HG03159 (cell line): ENCODE results near the gene ZMYM1.
"Not testable (repeated sequence)": the region's sequence is repeated elsewhere in the genome, so short reads cannot be mapped to it uniquely, and the experiment has no call there.

Experiments used
- ATAC-seq: cut with Tn5 transposase; IDR thresholded peaks from one replicate; pipeline ENCODE4 v1.9.1; 2021; ENCODE audit warnings: mild to moderate bottlenecking, moderate library complexity; ENCODE audit not compliant: unreplicated experiment

ZMYM1 gene

DNA sequence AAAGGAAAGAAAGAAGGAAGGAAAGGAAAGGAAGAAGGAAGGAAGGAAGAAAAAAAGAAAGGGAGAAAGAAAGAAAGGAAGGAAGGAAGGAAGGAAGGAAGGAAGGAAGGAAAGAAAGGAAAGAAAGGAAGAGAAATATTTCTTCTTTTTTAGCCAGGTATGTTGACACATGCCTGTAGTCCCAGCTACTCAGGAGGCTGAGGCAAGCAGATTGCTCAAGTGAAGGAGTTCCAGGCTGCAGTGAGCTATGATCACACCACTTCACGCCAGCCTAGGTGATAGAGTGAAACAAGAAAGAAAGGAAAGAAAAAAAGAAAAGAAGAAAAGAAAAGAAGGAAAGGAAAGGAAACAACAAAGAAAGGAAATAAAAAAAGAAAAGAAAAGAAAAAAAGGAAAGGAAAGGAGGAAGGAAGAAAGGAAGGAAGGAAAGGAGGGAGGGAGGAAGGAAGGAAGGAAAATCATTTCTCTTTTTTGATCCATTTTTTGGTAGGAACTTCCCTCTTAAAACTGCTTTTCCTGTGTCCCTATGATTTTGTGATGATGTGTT is 5.8 kb upstream of the ZMYM1 start:
- ATAC-seq: no peak

DNA sequence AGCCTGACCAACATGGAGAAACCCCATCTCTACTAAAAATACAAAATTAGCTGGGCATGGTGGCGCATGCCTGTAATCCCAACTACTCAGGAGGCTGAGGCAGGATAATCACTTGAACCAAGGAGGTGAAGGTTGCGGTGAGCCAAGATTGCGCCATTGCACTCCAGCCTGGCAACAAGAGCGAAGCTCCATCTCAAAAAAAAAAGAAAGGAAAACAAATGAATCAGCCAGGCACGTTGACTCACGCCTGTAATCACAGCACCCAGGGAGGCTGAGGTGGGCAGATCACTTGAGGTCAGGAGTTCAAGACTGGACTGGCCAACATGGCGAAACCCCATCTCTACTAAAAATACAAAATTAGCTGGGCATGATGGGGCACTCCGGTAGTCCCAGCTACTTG is 2.8 kb upstream of the ZMYM1 start:
- not testable (repeated sequence) for ATAC-seq

DNA sequence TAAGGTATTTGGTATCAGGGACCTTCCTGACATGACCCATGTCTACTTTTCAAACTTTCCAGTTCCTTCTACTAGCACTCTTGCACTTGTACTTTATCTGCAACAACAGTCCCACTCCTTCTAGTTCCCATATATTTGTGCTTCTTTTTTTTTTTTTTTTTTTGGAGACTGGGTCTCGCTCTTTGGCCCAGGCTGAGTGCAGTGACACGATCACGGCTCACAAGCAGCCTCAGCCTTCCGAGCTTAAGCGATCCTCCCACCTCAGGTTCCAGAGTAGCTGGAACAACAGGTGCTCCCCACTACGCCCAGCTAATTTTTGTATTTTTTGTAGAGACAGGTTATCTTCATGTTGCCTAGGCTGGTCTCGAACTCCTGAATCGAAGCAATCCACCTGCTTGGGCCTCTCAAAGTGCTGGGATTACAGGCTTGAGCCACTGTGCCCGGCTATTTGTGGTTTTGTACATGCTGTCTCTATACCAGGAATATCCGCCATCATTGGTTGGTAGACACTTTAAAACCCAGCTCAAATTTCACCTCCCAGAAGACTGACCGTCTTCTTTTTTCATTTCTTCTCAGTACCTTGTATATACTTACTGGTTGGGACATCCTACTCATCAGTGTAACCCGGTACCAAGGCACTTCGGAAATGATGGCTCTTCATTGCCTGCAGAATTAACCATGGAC is 1.1 kb downstream of the ZMYM1 start:
- ATAC-seq: no peak

DNA sequence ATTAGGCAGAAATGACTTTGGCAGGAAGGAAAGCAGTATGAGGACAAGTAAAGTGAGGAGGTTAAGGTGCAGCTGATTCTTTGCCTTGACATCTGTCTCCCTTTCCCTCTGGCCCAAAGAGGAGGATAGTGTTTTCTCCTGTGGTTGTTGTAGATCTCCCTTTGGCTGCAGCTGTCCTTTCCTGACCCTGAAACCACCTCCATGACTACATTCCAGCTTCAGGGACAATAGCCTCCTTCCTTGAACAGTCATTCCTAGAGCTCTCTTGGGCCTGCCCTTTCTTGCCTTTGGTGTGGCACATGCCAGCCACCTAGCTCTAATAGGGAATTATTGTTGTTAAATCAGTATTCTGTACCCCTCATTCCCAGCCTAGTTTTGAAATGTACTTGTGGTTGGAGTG is 6.2 kb downstream of the ZMYM1 start:
- ATAC-seq: no peak

DNA sequence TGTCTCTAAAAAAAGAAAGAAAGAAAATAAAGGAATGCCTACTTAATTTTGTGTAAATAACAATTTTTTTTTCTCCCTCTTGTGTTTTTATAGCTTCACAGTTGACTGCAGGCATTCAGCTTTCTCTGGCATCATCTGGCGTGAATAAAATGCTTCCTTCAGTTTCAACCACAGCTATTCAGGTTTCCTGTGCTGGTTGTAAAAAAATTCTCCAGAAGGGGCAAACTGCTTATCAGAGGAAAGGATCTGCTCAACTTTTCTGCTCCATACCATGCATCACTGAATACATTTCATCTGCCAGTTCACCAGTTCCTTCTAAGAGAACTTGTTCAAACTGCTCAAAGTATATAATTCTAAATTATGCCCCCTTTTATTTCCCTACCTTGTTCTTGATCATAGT is 18.0 kb downstream of the ZMYM1 start:
- no peak for ATAC-seq

DNA sequence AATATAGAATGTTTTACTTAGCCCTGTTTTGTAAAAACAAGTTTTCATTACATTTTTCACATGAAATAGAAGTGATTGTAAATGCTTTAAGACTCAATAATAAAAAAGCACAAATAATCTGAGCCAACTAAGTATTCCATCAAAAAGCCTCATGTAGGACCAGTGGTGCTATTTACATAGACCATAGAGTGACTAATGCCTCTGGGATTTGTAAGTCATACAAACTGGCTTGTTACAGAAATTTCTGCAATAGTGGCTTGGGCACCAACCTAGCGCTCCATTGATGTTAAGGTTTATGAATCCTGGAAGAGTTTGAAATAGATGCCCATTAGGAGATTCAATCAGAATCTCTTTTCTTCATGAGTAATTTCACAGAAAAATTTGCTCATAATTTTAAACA is 31.9 kb downstream of the ZMYM1 start:
- no peak for ATAC-seq

DNA sequence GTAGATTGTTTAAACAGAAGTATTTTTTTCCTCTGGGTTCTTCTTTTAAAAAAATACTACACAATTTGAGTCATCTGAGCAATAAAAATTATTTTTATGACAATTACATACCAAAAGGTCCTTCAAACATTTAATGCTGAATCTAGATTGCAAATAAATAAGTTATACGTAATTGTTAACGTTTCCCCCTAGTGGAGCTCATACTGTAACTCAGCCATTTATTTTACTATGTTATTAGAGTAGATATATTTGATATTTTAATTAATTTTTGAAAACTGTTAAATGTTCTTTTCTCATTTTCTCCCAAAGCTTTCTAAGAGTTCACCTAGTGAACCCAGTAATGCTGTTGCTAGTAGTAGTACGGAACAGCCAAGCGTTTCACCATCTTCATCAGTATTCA is 33.5 kb downstream of the ZMYM1 start:
- no peak for ATAC-seq

DNA sequence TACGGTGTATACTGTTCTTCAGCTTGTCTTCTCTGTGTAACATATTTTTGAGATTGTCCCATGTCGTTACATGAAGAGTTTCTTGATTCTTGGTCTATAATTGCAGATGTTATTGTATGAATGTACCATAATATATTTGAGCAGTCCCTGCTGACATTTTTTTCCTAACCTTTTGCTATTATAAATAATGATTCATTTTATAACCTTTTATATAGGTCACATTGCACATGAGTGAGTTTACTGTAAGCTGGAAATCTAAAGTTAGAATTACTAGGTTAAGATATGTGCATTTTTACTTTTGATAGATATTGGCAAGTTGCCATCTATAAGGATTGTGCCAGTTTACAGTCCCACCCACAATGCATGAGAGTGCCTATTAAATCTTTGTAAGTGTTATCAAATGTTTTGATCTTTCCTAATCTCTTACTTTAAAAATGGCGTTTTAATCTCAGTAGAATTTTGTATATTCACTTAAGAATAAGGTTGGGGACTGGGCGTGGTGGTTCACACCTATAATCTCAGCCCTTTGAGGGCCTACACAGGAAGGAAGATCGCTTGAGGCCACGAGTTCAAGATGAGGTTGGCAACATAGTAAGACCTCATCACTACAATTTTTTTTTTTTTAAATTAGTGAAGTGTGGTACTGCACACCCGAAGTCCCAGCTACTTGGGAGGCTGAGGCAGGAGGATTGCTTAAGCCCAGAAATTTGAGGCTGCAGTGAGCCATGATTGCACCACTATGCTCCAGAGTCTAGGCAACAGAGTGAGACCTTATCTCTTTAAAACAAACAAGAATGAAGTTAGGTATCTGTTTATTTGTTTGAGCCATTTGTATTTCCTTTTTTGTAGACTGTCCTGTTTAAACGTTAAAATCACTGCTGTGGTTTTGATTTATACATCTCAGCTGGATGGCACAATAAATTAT is 36.5 kb downstream of the ZMYM1 start:
- no peak for ATAC-seq

DNA sequence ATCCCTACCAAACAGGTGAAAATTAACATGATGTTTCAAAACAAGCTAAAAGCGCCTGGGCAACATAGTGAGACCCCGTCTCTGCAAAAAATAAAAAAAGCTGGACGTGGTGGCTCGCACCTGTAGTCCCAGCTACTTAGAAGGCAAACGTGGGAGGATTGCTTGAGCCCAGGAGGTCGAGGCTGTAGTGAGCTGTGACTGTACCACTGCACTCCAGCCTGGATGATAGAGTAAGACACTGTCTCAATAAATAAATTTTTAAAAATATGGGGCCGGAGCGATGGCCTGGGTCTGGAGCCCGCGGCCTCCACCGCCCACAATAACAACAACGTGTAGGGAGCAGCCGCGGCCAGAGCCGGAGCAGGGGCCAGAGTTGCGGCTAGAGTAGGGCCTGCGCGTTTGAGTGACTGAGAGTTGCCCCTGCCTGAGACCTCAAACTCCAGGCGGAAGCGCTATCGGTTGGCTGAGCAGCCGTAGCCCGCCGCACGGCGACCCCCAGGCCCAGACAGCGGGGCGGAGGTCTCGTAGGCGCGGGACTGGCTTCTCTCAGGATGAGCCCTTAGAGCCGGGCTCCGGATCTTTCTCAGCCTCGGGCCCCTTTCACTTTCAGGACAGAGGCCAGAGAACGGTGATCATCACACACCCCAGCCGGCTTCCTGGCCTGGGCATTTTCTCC is 41.4 kb downstream of the ZMYM1 start:
- no peak for ATAC-seq

DNA sequence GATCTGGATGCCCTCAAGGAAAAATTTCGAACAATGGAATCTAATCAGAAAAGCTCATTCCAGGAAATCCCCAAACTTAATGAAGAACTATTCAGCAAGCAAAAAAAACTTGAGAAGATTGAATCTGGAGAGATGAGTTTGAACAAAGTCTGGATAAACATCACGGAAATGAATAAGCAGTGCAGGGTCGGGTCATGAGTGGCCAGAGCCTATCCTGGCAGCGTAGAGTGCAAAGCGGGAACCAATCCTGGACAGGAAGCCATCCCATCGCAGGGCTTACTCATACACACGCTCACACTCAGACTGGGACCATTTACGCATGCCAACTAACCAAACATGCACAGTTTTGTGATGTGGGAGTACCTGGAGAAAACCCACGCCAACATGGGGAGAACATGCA is 43.1 kb downstream of the ZMYM1 start:
- no peak for ATAC-seq

DNA sequence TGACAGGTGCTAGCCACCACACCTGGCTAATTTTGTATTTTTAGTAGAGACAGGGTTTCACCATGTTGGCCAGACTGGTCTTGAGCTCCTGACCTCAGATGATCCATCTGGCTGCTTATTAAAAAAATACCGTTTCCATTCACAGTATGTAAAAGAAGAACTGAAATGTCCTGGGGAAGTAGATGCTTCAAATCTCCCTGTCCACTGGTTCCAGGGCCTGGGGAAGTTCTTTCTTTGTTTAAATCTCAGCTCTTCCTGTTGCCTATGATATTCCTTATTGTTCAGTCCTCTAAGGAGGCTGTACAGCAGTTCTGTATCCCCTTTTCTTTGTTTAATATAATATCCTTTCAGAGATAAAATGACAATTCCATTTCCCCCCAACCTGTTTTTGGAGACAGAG is 47.4 kb downstream of the ZMYM1 start:
- no peak for ATAC-seq

DNA sequence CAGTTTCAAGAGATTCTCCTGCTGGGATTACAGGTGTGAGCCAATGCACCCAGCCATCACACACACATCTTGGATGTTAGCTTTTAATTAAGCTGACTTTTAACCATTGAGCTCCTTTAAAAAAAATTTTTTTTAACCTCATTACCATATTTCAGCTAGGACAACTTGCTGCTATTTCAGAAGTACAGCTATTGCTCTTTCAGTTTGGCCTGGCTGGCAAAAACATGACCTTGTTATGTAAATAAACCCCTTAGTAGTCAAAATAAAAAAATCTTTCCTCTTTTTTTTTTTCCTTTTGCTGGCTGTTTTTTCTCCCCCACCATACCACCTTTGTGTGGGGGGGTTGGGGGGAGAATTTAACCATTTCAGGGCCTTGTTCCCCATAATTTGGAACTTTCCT is 49.9 kb downstream of the ZMYM1 start:
- ATAC-seq: no peak

DNA sequence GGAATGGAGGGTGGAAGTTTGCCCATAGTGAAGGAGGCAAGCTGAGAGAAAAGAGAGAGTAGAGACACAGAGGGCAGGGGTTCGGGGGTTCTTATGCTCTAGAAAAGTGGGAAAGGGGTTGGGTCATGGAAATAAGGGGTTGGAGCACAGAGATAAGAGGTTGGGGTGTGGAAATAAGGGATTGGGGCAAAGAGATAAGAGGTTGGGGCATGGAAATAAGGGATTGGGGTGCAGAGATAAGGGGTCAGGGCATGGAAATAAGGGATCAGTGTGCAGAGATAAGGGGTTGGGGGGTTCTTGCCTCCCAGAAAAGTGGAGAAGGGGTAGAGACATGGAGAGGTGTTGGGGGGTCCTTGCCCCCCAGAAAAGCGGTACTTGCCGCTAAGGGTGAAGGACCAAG is 57.6 kb downstream of the ZMYM1 start:
- no peak for ATAC-seq

DNA sequence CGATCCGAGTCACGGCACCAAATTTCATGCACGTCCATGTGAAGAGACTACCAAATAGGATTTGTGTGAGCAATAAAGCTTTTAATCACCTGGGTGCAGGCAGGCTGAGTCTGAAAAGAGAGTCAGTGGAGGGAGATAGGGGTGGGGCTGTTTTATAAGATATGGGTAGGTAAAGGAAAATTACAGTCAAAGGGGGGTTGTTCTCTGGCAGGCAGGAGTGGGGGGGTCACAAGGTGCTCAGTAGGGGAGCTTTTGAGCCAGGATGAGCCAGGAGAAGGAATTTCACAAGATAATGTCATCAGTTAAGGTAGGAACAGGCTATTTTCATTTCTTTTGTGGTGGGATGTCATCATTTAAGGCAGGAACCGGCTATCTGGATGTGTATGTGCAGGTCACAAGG is 58.4 kb downstream of the ZMYM1 start:
- not testable (repeated sequence) for ATAC-seq

DNA sequence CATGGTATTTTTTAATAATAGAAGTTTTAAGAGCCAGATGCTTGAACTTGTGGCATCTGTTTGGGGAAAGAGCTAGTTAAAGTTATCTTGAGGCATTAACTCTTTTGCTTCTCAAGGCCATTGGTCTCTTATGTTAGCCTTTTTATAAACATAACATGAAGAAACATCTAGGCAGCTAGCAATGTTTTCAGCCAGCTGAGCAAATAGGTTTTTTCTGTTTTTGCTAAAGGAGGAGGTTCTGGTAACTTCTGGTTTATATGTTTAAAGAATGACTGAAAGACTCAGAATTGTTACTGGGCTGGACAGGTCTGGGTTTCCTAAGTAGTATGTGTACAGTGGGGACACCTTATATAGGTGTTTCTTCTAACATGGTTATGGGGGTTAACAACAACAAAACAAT is 63.1 kb downstream of the ZMYM1 start:
- ATAC-seq: not testable (repeated sequence)

DNA sequence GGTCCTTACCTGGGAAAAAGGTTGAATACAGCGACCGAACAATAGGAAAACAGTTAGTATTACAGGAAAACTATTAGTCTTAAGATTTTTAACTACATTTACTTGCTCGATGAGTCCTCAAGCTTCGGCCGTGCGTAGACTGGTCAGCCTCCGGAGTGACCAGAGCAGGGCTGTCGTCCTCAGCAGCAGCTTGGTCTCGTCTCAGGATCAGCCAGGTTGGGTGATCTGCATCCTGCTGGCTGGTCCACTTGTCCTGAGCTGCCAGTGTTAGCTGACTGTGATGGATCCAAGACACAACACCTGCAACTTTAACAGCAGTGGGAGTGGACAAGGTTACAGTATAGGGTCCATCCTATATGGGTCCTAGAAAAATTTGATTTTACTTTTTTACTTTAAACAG is 63.5 kb downstream of the ZMYM1 start:
- ATAC-seq: not testable (repeated sequence)

DNA sequence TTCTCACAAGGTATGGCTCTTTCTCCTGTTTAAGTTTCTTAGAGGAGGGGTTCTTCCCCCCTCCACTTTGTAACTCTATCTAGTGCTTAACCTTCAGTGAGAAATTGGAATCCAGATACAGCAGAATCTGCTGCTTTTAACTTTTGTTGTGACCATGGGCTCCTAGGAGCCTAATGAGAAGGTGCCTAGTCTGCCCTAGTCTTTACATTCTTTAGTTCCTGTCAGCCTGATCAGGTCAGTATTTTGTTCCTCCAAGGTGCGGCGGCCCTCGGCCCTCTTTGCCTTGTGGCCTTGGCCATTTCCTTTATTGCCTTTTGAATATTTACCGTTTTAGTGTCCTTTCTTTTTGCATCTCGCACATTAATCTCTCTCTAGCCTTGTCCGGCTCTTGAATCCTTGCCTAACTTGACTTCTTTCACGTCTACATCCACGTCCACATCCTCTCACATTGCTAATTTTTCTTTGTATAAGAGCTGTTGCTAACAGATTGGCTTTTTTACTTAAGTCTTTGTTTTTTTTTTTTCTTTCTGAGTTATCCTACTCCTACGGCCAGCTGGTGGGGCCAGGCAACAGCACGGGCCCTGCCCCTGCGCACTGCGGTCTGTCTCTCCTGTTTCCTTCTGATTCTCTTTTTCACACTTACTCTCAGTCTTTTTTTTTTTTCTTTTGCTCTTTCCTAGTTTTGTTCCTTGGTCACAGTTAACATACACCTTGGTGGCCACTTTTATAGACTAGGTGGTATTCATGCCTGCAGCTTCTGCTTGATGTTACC is 64.7 kb downstream of the ZMYM1 start:
- ATAC-seq: no peak

DNA sequence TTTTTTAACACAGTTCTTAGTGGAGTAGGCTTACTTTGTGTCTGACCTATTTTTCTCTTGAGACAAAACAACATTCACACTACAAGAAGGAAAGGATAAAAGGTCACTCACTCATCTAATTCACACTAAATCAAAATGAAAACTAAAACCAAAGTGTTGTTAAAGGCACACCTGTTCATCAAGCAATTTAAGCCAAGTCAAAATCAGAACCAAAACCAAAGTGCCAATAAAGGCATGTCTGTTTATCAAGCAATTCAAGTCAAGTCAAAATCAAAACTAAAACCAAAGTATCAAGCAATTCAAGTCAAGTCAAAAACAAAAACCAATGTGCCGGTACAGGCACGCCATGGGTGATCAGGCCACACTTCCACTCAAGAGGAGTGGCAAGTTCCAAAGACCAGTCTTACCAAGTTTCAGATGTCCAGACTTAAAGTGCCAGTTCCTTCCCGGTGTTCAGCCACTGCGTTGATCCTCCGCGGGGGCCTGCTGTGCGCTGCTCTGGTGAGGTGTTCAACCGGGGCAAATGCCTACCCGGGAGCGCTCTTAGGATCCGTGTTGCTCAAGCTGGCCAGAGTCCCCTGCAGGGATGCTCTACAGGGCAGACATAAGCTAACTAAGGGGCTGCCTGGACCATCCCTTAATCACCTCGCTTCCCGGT is 66.8 kb downstream of the ZMYM1 start:
- not testable (repeated sequence) for ATAC-seq

DNA sequence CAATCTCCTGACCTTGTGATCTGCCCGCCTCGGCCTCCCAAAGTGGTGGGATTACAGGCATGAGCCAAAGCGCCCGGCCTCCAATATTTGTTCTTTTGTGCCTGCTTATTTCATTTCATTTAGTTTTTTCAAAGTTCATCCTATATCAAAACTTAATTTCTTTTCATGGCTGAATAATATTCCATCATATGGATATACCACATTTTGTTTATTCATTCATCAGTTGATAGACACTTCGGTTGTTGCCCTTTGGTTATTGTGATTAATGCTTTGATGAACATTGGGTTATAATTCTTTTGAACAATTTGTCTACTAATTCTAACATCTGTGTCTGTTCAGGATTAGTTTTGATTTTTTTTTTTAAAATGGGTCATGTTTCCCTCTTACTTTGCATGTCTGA is 72.0 kb downstream of the ZMYM1 start:
- ATAC-seq: no peak

DNA sequence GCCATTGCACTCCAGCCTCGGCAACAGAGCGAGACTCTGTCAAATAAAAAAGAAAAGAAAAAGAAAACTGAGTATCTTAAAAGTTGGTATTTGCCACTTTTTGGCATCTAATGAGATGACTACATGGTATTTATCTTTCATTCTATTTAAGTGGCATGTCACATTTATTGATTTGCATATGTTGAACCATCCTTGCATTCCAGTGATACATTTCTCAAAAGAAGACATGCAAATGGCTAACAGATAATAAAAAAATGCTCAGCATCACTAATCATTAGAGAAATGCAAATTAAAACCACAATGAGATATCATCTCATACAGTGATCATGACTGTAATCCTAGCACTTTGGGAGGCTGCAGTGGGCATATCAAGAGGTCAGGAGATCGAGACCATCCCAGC is 85.7 kb downstream of the ZMYM1 start:
- ATAC-seq: no peak
